Panc1 (cell line): Measurements from ENCODE around the gene GNG7.
"Not testable (repeated sequence)": the region's sequence is repeated elsewhere in the genome, so short reads cannot be mapped to it uniquely, and the experiment has no call there.

Experiments used
- SIN3A ChIP-seq: IDR thresholded peaks from 2 replicates; pipeline ENCODE4 v1.6.1; 2012; ENCODE audit warnings: low read depth, mild to moderate bottlenecking, low read length, moderate library complexity, borderline replicate concordance; ENCODE audit not compliant: insufficient read depth
- TF ChIP-seq, protein P1 (sequence below): fragments of 450-650 bp; IDR thresholded peaks from 2 replicates; pipeline ENCODE4 v1.5.1; 2017; ENCODE audit warnings: mild to moderate bottlenecking

DNA sequence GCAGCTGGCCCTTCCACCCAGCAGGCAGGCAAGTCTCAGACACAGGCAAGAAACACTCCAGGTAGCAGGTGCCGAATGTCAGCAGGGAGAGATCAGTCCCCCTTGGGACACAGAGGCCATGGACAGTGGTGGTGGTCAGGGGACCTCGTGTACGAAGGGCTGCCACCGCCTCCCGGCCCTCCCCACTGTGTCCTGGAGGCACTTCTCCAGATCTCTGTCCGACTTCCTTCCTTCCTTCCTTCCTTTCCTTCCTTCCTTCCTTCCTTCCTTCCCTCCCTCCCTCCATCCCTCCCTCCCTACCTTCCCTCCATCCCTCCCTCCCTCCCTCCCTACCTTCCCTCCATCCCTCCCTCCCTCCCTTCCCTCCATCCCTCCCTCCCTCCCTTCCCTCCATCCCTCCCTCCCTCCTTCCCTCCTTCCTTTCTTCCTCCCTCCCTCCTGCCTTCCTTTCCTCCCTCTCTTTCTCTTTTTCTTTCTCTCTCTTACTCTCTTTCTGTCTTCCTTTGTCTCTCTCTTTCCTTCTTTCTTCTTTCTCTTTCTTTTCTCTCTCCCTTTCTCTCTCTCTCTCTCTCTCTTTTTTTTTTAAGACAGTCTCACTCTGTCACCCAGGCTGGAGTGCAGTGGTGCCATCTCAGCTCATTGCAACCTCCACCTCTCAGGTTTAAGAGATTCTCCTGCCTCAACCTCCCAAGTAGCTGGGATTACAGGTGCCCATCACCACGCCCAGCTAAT is 51.3 kb downstream of the GNG7 start:
- TF ChIP-seq, protein P1, sequence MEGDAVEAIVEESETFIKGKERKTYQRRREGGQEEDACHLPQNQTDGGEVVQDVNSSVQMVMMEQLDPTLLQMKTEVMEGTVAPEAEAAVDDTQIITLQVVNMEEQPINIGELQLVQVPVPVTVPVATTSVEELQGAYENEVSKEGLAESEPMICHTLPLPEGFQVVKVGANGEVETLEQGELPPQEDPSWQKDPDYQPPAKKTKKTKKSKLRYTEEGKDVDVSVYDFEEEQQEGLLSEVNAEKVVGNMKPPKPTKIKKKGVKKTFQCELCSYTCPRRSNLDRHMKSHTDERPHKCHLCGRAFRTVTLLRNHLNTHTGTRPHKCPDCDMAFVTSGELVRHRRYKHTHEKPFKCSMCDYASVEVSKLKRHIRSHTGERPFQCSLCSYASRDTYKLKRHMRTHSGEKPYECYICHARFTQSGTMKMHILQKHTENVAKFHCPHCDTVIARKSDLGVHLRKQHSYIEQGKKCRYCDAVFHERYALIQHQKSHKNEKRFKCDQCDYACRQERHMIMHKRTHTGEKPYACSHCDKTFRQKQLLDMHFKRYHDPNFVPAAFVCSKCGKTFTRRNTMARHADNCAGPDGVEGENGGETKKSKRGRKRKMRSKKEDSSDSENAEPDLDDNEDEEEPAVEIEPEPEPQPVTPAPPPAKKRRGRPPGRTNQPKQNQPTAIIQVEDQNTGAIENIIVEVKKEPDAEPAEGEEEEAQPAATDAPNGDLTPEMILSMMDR, result not testable (repeated sequence)
- not testable (repeated sequence) for TF ChIP-seq SIN3A
